ENCODE results near the gene AMPD3.

DNA sequence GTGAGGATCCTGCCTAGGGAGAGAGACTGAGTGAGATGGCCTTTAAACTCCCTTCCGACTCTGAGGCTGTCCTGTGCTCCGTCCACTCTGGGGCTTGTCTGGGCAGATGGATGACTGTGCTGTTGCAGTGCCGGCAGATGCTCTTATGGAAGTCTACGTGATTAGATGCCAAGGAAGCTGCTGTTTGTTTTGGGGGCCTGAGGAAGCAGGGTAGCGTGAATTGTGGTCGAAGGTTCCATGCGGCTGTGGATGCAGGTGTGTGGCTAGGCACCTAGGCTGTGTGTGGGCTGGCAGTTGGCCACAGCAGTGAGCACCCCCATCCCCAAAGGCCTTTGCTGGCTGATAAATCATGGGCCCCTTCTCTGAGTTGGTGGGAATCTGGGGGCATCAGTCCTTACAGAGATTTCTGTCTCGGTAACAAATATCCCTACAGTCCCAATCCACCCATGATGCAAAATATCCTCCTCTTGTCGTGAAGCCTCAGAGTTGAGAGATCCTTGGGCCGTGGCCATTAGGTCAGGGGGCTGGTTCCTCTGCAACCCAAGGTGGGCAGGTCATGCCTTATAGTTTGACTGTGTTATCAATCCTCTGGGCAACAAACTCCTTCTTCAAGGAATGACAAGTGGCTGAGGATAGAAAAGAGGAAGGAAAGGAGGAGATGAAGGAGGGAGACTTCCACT lies 31.2 kb downstream of the AMPD3 start:
- TF ChIP-seq, protein P1, sequence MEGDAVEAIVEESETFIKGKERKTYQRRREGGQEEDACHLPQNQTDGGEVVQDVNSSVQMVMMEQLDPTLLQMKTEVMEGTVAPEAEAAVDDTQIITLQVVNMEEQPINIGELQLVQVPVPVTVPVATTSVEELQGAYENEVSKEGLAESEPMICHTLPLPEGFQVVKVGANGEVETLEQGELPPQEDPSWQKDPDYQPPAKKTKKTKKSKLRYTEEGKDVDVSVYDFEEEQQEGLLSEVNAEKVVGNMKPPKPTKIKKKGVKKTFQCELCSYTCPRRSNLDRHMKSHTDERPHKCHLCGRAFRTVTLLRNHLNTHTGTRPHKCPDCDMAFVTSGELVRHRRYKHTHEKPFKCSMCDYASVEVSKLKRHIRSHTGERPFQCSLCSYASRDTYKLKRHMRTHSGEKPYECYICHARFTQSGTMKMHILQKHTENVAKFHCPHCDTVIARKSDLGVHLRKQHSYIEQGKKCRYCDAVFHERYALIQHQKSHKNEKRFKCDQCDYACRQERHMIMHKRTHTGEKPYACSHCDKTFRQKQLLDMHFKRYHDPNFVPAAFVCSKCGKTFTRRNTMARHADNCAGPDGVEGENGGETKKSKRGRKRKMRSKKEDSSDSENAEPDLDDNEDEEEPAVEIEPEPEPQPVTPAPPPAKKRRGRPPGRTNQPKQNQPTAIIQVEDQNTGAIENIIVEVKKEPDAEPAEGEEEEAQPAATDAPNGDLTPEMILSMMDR (IDR thresholded peaks at IDR 0.05) = no peak
- TF ChIP-seq POLR2A (IDR thresholded peaks at IDR 0.05) (no peak), POLR2AphosphoS5 (IDR thresholded peaks at IDR 0.05) (no peak)
